RWPE2 (cell line): ENCODE data around the gene BIRC7.

Source experiments
- ATAC-seq: fragments of 200-7000 bp; cut with Tn5 transposase; 3 replicates; pipeline ENCODE4 v1.9.1; 2021; ENCODE audit warnings: low read depth
- DNase-seq: peaks from one replicate; pipeline ENCODE4 v3.0.0-alpha.2; 2020; ENCODE audit warnings: low spot score
- H3K27ac ChIP-seq: fragments of 450-650 bp; 2 replicates; pipeline ENCODE4 v1.5.1; 2017; ENCODE audit warnings: mild to moderate bottlenecking; ENCODE audit not compliant: poor library complexity, severe bottlenecking
- H3K27me3 ChIP-seq: fragments of 250-450 bp; sonication (Bioruptor Pico); 2 replicates; pipeline ENCODE4 v1.5.1; 2021; ENCODE audit warnings: mild to moderate bottlenecking, moderate library complexity; ENCODE audit not compliant: insufficient read depth, poor library complexity, severe bottlenecking
- H3K36me3 ChIP-seq: fragments of 250-450 bp; sonication (Bioruptor Pico); 2 replicates; pipeline ENCODE4 v1.5.1; 2020; ENCODE audit warnings: low read depth, mild to moderate bottlenecking, moderate library complexity
- H3K4me1 ChIP-seq: fragments of 250-450 bp; sonication (Bioruptor Pico); 2 replicates; pipeline ENCODE4 v1.5.1; 2021; ENCODE audit warnings: mild to moderate bottlenecking, moderate library complexity; ENCODE audit not compliant: insufficient read depth, poor library complexity, severe bottlenecking
- H3K4me3 ChIP-seq: fragments of 250-450 bp; sonication (Bioruptor Pico); 2 replicates; pipeline ENCODE4 v1.5.1; 2021; ENCODE audit warnings: mild to moderate bottlenecking, moderate library complexity; ENCODE audit not compliant: severe bottlenecking
- H3K9me3 ChIP-seq: fragments of 250-450 bp; sonication (Bioruptor Pico); 2 replicates; pipeline ENCODE4 v1.5.1; 2021; ENCODE audit warnings: mild to moderate bottlenecking, moderate library complexity; ENCODE audit not compliant: severe bottlenecking
- TF ChIP-seq, protein P1 (sequence below): fragments of 450-650 bp; IDR thresholded peaks from one replicate; pipeline ENCODE4 v1.5.1; 2017; ENCODE audit warnings: mild to moderate bottlenecking, moderate library complexity; ENCODE audit not compliant: poor library complexity, severe bottlenecking

The BIRC7 gene

GRCh38 chr20:63235399-63235983, at the start of gene BIRC7:
Gene BIRC7, plus strand, starts transcription at chr20:63235905. Its CDS starts 192 bp downstream, at chr20:63236097.
- DNase-seq (no peak), ATAC-seq (no peak)
- H3K27ac ChIP-seq, result no peak within 1 kb of the TSS
- TF ChIP-seq, protein P1, sequence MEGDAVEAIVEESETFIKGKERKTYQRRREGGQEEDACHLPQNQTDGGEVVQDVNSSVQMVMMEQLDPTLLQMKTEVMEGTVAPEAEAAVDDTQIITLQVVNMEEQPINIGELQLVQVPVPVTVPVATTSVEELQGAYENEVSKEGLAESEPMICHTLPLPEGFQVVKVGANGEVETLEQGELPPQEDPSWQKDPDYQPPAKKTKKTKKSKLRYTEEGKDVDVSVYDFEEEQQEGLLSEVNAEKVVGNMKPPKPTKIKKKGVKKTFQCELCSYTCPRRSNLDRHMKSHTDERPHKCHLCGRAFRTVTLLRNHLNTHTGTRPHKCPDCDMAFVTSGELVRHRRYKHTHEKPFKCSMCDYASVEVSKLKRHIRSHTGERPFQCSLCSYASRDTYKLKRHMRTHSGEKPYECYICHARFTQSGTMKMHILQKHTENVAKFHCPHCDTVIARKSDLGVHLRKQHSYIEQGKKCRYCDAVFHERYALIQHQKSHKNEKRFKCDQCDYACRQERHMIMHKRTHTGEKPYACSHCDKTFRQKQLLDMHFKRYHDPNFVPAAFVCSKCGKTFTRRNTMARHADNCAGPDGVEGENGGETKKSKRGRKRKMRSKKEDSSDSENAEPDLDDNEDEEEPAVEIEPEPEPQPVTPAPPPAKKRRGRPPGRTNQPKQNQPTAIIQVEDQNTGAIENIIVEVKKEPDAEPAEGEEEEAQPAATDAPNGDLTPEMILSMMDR, result no peak
- H3K4me1 ChIP-seq, result peaks cover 5% of the 10 kb centered on the region
- no peaks in the 10 kb centered on the region for H3K9me3 ChIP-seq
- no peak within 1 kb of the TSS for H3K4me3 ChIP-seq
- H3K27me3 ChIP-seq, result no peaks in the 10 kb centered on the region
- no peaks in the 10 kb centered on the region for H3K36me3 ChIP-seq

DNA sequence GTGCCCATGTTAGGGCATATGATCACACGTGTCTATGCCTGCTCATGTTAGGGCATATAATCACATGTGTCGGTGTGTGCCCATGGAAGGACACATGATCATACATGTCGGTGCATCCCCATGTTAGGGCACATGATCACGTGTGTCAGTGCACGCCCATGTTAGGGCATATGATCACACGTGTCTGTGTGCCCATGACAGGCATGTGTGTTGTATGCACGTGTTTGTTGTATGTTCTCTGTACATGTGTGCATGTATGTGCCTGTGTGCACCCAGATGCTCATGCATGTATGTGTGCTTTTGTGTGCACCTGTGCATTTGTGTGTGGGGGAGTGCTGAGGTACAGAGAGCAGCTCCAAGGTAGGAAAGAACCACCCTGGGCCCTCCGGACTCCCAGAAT, 49.6 kb upstream of the BIRC7 start:
- peaks cover 12% of the 10 kb centered on the region for H3K27me3 ChIP-seq
- peaks cover under 1% of the 10 kb centered on the region for H3K4me1 ChIP-seq
- no peak for ATAC-seq
- no peak for DNase-seq
- TF ChIP-seq, protein P1, result no peak
- no peaks in the 10 kb centered on the region for H3K36me3 ChIP-seq
- H3K4me3 ChIP-seq, result no peak overlapping the region
- no peak overlapping the region for H3K27ac ChIP-seq
- no peaks in the 10 kb centered on the region for H3K9me3 ChIP-seq

GRCh38 chr20:63186528-63187316, 49.0 kb upstream of the BIRC7 start:
- H3K36me3 ChIP-seq, result no peaks in the 10 kb centered on the region
- no peak overlapping the region for H3K4me3 ChIP-seq
- no peak overlapping the region for H3K27ac ChIP-seq
- H3K9me3 ChIP-seq, result no peaks in the 10 kb centered on the region
- DNase-seq, result no peak
- peak; percentile 61 for ATAC-seq
- H3K27me3 ChIP-seq, result peaks cover 6% of the 10 kb centered on the region
- peaks cover 3% of the 10 kb centered on the region for H3K4me1 ChIP-seq
- TF ChIP-seq, protein P1, result peak; percentile 58

DNA sequence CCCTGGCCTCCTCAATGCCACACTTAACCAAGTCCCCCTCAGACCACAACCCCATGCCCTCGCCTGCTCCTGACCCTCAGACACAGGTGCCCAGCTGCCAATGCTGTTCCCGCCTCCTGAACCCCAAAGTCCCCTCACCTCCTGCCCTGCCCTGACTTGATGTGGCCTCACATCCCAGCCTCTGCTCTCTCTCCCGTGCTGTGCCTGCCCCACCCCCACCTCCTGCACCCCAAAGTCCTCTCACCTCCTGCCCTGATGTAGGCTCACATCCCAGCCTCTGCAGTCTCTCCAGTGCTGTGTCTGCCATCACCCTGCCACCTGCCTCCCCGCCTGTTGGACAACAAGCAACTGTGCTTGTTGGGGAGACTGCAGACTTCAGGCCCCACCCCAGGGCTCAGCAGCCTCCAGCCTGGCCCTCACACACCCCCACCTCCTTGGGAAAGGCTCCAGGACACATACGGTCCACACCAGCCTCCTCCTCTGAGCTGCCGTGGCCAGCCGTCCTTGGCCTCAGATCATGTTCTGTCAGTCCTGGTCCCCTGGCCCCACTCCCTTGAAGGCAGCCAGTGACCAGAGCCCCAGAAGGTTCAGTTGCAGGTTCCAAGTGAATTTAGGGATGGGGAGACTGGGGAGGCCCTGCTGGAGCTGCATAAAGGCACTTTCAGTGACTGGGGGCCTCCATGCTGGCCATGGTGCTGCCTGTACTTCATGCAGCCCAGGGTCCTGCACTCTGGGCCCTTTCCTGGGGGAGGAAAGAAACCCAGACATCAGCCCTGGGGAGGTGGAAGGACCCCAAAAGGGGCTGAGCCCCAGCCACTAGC, 48.2 kb upstream of the BIRC7 start:
- ATAC-seq (no peak), DNase-seq (peak; percentile 84)
- no peak overlapping the region for H3K27ac ChIP-seq
- no peaks in the 10 kb centered on the region for H3K36me3 ChIP-seq
- peaks cover 4% of the 10 kb centered on the region for H3K27me3 ChIP-seq
- TF ChIP-seq, protein P1, result no peak
- no peak overlapping the region for H3K4me3 ChIP-seq
- H3K4me1 ChIP-seq, result peaks cover 3% of the 10 kb centered on the region
- no peaks in the 10 kb centered on the region for H3K9me3 ChIP-seq
